Activated T-cell treated with anti-CD3 and anti-CD28 coated beads for 4 hours (primary cell): Measurements from ENCODE around the gene LFNG.

Experiments used
- DNase-seq: peaks from one replicate; pipeline ENCODE4 v3.0.0-alpha.2; 2020

The LFNG gene

DNA sequence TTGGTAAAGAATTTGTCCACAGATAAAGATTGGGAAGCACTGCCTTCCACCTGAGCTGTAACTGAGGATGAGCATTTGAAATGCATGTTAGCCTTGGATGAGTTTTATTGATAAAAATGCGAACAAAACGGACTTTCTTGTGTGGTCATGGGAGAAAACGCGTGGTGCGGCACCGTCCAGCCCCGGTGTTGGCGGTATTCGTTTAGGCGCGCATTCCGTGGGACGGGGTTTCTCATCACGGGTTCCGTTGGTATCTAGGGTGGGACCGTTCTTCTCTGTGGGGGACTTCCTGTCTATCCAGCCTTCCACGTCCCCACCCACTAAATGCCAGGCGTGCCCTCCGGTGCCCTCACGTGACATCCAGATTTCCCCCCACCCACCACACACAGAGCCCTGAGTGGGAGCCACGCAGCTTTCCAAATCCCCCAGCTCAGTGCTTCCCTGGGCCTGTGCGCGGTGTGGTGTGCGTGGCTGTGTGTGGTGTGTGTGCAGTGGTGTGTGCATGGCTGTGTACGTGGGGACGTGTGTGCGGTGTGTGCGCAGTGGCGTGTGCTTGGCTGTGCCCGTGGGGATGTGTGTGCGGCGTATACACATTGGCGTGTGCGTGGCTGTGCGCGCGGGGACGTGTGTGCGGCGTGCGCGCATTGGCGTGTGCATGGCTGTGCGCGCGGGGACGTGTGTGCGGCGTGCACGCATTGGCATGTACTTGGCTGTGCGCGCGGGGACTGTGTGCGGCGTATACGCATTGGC, 57.3 kb downstream of the LFNG start:
- DNase-seq, result no peak
